Hepatocyte (in vitro differentiated cells): Measurements from ENCODE around the gene S100A6. TPM values are rescaled to one million over a fixed set of nuclear protein-coding genes. Genes with fewer than 3 reads are reported as not detected.

Experiments
- DNase-seq: peaks from one replicate; pipeline ENCODE4 v3.0.0-alpha.2; 2016; ENCODE audit warnings: low spot score
- H2AFZ ChIP-seq: fragments of 200-600 bp; sonication (generic); 2 replicates; pipeline ENCODE4 v1.6.0; 2016; ENCODE audit warnings: antibody characterized with exemption, mild to moderate bottlenecking
- H3K27ac ChIP-seq: fragments of 200-600 bp; sonication (generic); 2 replicates; pipeline ENCODE4 v1.5.1; 2016; ENCODE audit warnings: mild to moderate bottlenecking
- H3K27me3 ChIP-seq: fragments of 200-600 bp; sonication (generic); 2 replicates; pipeline ENCODE4 v1.6.1; 2016
- H3K36me3 ChIP-seq: fragments of 200-600 bp; sonication (generic); replicated peaks from 2 replicates; pipeline ENCODE4 v1.5.1; 2016; ENCODE audit warnings: low read depth; ENCODE audit not compliant: insufficient read depth
- H3K4me1 ChIP-seq: fragments of 200-600 bp; sonication (generic); 2 replicates; pipeline ENCODE4 v1.5.1; 2016; ENCODE audit warnings: mild to moderate bottlenecking, moderate library complexity; ENCODE audit not compliant: insufficient read depth
- H3K4me2 ChIP-seq: fragments of 200-600 bp; sonication (generic); 2 replicates; pipeline ENCODE4 v1.6.0; 2016
- H3K4me3 ChIP-seq: fragments of 200-600 bp; sonication (generic); 2 replicates; pipeline ENCODE4 v1.5.1; 2016; ENCODE audit warnings: mild to moderate bottlenecking
- H3K79me2 ChIP-seq: fragments of 200-600 bp; sonication (generic); 2 replicates; pipeline ENCODE4 v1.6.0; 2017; ENCODE audit warnings: mild to moderate bottlenecking
- H3K9me2 ChIP-seq: fragments of 200-600 bp; sonication (generic); replicated peaks from 2 replicates; pipeline ENCODE4 v1.6.0; 2017; ENCODE audit warnings: mild to moderate bottlenecking; ENCODE audit not compliant: insufficient read depth
- H3K9me3 ChIP-seq: fragments of 200-600 bp; sonication (generic); 2 replicates; pipeline ENCODE4 v1.5.1; 2016; ENCODE audit warnings: low read depth, mild to moderate bottlenecking
- H4K20me1 ChIP-seq: fragments of 200-600 bp; sonication (generic); 2 replicates; pipeline ENCODE4 v1.6.0; 2016; ENCODE audit warnings: mild to moderate bottlenecking; ENCODE audit not compliant: insufficient read depth, poor library complexity, severe bottlenecking
- CTCF ChIP-seq: fragments of 200-600 bp; sonication (generic); IDR thresholded peaks from 2 replicates; pipeline ENCODE4 v1.5.1; 2016; ENCODE audit warnings: antibody characterized with exemption, mild to moderate bottlenecking; ENCODE audit not compliant: poor library complexity
- EZH2 ChIP-seq: fragments of 200-600 bp; sonication (generic); IDR thresholded peaks from 2 replicates; pipeline ENCODE4 v1.6.1; 2016; ENCODE audit warnings: antibody characterized with exemption, mild to moderate bottlenecking, borderline replicate concordance
- EZH2phosphoT487 ChIP-seq: fragments of 200-600 bp; sonication (generic); IDR thresholded peaks from one replicate; pipeline ENCODE4 v1.6.1; 2018; ENCODE audit warnings: antibody characterized with exemption, mild to moderate bottlenecking, low read depth, moderate library complexity; ENCODE audit not compliant: unreplicated experiment, severe bottlenecking
- WGBS: methylation state at CpG from one replicate; pipeline ENCODE4 v1.1.6; 2016; ENCODE audit warnings: low lambda C conversion rate; ENCODE audit errors: missing lambda C conversion rate; 5-methylcytosine and 5-hydroxymethylcytosine counted together
- polyA plus RNA-seq: library from polyadenylated mRNA; unstranded; fragments of >200 nt; fragmentation: Nextera tagmentation; extraction: Ambion mirVana; gene quantifications from 2 replicates; pipeline ENCODE4 v1.2.1, GENCODE V29; 2016
- total RNA-seq: library from RNA; depleted of rRNA; stranded (reverse); fragments of >200 nt; gene quantifications from 2 replicates; pipeline ENCODE4 v1.2.3, GENCODE V29; 2014

The S100A6 gene
- total and polyA plus RNA-seq, 2 experiments from 2014 or later, result 173 to 657 TPM

GRCh38 chr1:153550827-153551500 is 15.2 kb upstream of the S100A6 start:
- WGBS, result 79% methylated on average over 10 of the region's 10 CpGs
- Histone ChIP-seq H3K27me3 (no peaks in the 10 kb centered on the region), H3K36me3 (no peaks in the 10 kb centered on the region), H3K9me2 (no peaks in the 10 kb centered on the region), H3K4me2 (no peak overlapping the region), H3K4me3 (no peak overlapping the region), H2AFZ (no peak overlapping the region), H4K20me1 (no peaks in the 10 kb centered on the region), H3K9me3 (no peaks in the 10 kb centered on the region), H3K79me2 (peaks cover 3% of the 10 kb centered on the region), H3K27ac (no peak overlapping the region), H3K4me1 (peaks cover 45% of the 10 kb centered on the region)
- no peak for DNase-seq
- TF ChIP-seq EZH2phosphoT487 (no peak), EZH2 (no peak), CTCF (no peak)

- H3K36me3 ChIP-seq, result no peaks in the 10 kb centered on the region
- H3K79me2 ChIP-seq, result peaks cover 3% of the 10 kb centered on the region
- peaks cover 51% of the 10 kb centered on the region for H3K4me1 ChIP-seq
- no peak overlapping the region for H3K4me3 ChIP-seq
- H3K9me3 ChIP-seq, result no peaks in the 10 kb centered on the region
- no peaks in the 10 kb centered on the region for H3K27me3 ChIP-seq
- H3K9me2 ChIP-seq, result no peaks in the 10 kb centered on the region
- no peak for TF ChIP-seq EZH2phosphoT487
- TF ChIP-seq CTCF, result no peak
- TF ChIP-seq EZH2, result no peak
- no peaks in the 10 kb centered on the region for H4K20me1 ChIP-seq
- no peak overlapping the region for H2AFZ ChIP-seq
- no peak overlapping the region for H3K4me2 ChIP-seq
- H3K27ac ChIP-seq, result no peak overlapping the region
- 75% methylated on average over 4 of the region's 4 CpGs for WGBS
- no peak for DNase-seq
Measured at GRCh38 chr1:153550398-153550758, 14.6 kb upstream of the S100A6 start.

GRCh38 chr1:153549741-153550397 is 14.1 kb upstream of the S100A6 start:
- H3K27ac ChIP-seq, result peak overlapping the region; percentile 80
- H3K9me2 ChIP-seq, result no peaks in the 10 kb centered on the region
- no peak overlapping the region for H2AFZ ChIP-seq
- TF ChIP-seq CTCF (no peak), EZH2 (no peak), EZH2phosphoT487 (no peak)
- no peaks in the 10 kb centered on the region for H4K20me1 ChIP-seq
- DNase-seq, result no peak
- H3K27me3 ChIP-seq, result no peaks in the 10 kb centered on the region
- H3K79me2 ChIP-seq, result peaks cover 3% of the 10 kb centered on the region
- 91% methylated on average over 6 of the region's 6 CpGs for WGBS
- no peaks in the 10 kb centered on the region for H3K9me3 ChIP-seq
- H3K4me2 ChIP-seq, result no peak overlapping the region
- H3K4me1 ChIP-seq, result peaks cover 55% of the 10 kb centered on the region
- H3K4me3 ChIP-seq, result no peak overlapping the region
- no peaks in the 10 kb centered on the region for H3K36me3 ChIP-seq
